Measurements from ENCODE around the gene OGA.

The OGA gene

GRCh38 chr10:101835362-101835761 is 17.1 kb upstream of the OGA start:
- DNase-seq (ENCODE audit: low read depth in 2 of 2), result no peak

DNA sequence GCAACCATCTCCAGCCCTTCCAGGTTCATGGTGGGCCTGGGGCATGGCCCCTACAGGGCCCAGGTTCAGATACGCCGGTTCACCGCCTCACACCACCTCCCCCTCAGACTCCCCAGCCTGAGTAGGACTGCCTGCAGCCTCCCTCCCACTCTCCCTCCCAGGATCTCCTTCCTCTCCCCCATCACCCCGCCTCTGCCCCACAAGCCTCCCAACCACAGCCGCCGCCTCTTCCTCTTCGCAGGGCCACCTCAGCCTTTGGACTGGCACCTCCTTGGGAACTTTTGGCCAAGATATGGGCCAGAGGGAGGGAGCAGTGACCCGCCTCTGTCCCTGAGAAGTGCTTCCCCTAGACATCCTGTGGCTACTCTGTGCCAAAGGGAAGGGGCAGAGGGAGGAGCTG is 16.1 kb upstream of the OGA start:
- no peak for DNase-seq (ENCODE audit: low read depth in 2 of 2)

- DNase-seq (ENCODE audit: low read depth in 2 of 2), result no peak
These were observed 15.2 kb upstream of the OGA start for GRCh38 chr10:101833466-101833865.

GRCh38 chr10:101832325-101832771 is 14.1 kb upstream of the OGA start:
- no peak for DNase-seq (ENCODE audit: low read depth in 2 of 2)

GRCh38 chr10:101831169-101831811 is 13.0 kb upstream of the OGA start:
- no peak for DNase-seq (ENCODE audit: low read depth in 2 of 2)

DNA sequence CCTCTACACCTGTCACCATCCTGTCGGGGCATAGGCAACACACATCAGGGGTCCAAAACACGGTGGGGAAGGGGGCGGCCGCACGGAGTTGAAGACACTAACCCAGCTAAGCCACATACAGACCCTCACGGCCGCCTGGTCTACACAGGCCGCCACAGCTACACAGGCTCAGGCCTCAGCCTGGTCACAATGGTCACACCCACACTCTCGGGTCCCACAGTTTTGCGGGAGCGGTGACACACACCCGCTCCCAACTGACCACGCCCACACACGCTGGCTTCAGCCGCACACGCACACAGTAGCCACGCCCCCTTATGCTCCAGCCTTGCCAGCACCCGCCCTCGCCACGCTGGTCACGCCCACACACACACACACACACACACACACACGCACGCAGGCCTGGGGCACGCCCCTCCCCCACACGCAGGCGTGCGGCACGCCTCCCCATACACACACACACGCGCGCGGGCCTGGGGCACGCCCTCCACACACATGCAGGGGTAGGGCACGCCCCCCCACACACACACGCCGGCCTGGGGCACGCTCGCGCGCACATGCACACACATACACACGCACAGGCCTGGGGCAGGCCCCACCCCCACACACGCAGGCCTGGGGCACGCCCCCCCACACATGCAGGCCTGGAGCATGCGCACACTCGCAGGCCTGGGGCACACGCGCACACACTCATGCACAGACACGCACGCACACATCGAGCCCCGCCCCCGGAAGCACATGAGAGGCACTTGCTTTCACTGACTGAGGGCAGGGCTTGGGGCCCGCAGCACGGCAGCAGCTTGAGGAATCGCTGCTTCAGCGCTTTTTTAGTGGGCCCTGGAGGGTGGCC is 12.3 kb upstream of the OGA start:
- DNase-seq (ENCODE audit: low read depth in 2 of 2), result peak; percentile 85 to 93

- peak; percentile 46 to 47 for DNase-seq (ENCODE audit: low read depth in 2 of 2)
These were observed 11.5 kb upstream of the OGA start for GRCh38 chr10:101829561-101830315.

DNA sequence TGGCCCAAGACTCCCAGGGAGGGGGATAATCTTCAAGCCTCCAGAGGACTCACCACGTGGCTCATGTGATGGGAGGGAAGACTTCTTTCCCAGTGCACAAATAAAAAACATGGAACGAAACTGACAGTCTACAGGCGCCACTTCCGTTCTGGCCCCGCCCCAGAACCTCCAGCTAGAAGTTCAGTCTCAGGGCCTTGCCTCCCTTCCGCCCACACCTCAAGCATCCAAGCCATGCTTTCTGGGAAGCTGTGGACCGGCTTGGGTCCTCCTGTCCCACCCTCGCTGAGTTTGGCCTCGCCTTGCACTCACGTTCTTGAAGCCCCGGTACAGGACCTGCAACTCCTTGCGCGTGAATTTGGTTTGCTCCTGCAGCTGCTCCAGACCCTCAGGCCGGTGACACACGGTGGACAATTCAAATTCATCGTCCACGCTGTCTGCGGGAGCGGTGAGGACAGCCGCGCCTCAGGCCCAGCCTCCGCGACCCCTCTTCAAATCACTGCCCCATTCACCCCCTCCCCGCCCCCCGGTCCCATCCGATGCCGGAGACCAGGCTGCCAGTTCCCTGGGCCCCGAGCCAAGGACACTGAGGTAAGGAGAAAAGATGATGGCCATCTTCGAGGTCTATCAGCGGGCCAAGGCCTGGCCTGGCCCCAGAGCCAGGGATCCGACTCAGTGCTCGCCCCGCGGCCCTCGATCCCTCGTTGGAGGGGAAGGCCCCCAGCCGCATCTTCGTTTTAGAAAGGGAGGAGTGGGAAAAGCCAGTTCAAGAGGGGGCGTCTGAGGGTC is 10.7 kb upstream of the OGA start:
- no peak for DNase-seq (ENCODE audit: low read depth in 2 of 2)

DNA sequence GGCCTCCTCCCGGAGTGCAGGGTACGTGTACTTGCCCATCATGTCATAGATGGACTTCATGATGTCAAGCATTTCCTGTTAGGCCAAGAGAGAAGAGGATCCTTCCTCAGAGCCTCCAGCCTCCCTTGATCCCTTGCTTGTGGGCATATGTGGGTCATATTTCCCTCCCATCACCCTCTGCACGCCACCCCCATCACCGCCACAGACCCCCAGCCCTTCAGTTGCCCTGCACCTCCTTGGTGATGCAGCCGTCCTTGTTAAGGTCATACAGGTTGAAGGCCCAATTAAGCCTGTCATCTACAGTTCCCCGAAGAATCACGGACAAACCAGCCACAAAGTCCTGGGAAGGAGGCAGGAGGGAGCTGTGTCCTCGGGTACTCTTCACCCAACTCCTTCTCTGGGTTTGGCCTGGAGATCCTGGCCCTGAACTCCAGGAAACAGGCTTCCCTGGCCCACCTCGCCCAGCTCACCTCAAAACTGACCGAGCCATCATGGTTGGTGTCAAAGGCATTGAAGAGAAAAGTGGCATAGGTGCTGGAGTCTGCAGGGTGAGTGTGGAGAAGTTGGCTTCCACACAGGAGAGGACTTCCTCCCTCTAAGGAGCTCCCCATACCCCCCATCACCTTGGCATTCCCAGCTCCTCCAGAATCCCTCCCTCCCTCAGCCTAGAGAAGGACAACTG is 9.8 kb upstream of the OGA start:
- DNase-seq (ENCODE audit: low read depth in 2 of 2), result no peak

GRCh38 chr10:101826852-101827434 is 8.7 kb upstream of the OGA start:
- no peak for DNase-seq (ENCODE audit: low read depth in 2 of 2)

GRCh38 chr10:101824736-101825135 is 6.5 kb upstream of the OGA start:
- no peak for DNase-seq (ENCODE audit: low read depth in 2 of 2)

- no peak for DNase-seq (ENCODE audit: low read depth in 2 of 2)
These were observed 809 bp upstream of the OGA start for GRCh38 chr10:101818872-101819633.

- DNase-seq (ENCODE audit: low read depth in 2 of 2), result peak in 1 of 2 donors; percentile 14
These were observed 716 bp downstream of the OGA start for GRCh38 chr10:101817337-101818118.

- DNase-seq (ENCODE audit: low read depth in 2 of 2), result no peak
These were observed 1.3 kb downstream of the OGA start for GRCh38 chr10:101816913-101817336.

DNA sequence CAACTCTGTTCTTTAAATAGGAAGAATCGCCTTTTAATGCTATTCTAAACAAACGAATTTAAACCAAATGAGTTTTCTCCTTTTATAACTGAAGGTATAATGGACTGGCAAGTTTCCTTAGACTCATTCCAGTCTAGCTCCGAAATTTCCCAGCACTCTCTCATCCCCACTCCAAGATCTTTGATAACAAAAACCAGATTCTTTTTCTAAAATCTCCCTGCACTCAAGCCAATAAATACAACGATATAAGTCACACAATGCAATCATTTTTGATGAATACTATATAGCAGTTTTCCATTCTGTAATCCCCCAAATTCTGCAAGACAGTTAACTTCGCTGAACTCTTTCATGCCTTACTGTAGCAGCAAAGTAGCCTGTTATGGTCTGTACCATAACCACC is 1.9 kb downstream of the OGA start:
- no peak for DNase-seq (ENCODE audit: low read depth in 2 of 2)

DNA sequence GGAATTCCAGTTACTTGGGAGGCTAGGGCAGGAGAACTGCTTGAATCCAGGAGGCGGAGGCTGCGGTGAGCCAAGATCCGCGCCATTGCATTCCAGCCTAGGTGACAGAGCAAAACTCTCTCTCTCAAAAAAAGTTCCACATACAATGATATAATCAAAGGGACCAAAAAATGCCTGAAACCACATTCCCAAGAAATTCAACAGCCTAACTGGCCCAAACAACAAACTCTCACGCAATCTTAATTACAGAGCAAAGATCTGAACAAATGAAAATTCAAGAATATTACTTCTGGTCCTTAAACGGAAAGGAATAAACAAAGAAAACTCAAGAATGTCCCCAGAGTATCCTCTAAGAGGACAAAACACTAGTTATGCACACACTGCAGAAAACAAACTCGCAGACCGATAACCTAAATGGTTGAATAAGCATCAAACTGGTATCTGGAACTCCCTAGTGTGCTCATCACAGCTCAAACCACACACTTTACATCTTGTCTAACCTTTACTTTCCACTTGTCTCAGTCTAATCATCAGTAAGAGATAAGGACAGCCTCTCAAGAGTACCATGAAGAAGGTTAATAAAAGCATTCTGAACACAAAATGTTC is 3.7 kb downstream of the OGA start:
- no peak for DNase-seq (ENCODE audit: low read depth in 2 of 2)

- no peak for DNase-seq (ENCODE audit: low read depth in 2 of 2)
These were observed 5.6 kb downstream of the OGA start for GRCh38 chr10:101812606-101813005.

DNA sequence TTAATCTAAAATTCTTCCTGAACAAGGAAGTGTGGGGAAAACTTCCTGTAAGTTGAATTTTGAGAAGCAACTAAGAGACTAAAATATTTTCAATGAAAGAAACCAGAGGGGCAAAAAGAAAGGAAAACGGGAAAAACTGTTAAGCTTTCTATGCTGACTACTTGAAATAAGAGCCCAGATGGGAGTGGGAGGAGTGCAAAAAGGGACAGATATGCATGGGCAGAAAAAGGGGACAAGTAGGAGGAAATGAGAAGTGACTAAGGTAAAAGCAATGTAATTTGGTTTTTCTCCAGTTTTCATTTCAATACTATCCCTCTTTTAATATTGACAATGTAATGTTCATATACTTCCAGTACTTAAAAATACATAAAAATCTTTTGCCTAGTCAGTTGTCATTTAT is 11.1 kb downstream of the OGA start:
- no peak for DNase-seq (ENCODE audit: low read depth in 2 of 2)

DNA sequence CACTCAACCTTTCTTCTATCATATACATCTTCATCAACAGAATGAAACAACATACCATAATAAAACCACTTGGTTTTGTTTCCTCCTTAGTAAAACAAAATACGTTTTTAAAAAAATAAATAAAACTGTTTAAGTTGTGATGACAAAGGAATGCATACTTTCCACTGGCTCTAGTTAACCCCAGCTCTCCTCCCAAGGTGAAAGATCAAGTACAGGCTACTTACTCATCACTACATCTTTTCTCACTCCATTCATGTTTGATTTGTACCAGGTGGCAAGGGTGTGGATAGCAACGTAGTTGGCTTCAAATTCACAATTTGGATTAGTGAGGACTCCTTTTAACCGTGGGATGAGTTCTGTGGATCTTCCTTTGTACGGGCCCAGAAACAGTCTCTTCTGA is 14.7 kb downstream of the OGA start:
- DNase-seq (ENCODE audit: low read depth in 2 of 2), result no peak
